IPS DF 6.9 (cell line): Measurements from ENCODE around the gene IQGAP2.

Experiments used
- DNase-seq: peaks from one replicate; pipeline ENCODE4 v3.0.0-alpha.2; 2013; ENCODE audit warnings: low read depth, low spot score
- H3K27ac ChIP-seq: one replicate; pipeline ENCODE4 v1.5.1; 2013; ENCODE audit warnings: low read length, control low read depth
- H3K27me3 ChIP-seq: 2 replicates; pipeline ENCODE4 v1.6.1; 2013; ENCODE audit warnings: mild to moderate bottlenecking, low read length; ENCODE audit not compliant: control insufficient read depth, insufficient read depth
- H3K36me3 ChIP-seq: 2 replicates; pipeline ENCODE4 v1.6.1; 2013; ENCODE audit warnings: low read length; ENCODE audit not compliant: control insufficient read depth, insufficient read depth
- H3K4me1 ChIP-seq: 2 replicates; pipeline ENCODE4 v1.6.1; 2013; ENCODE audit warnings: low read length; ENCODE audit not compliant: control insufficient read depth, insufficient read depth
- H3K4me3 ChIP-seq: 2 replicates; pipeline ENCODE4 v1.5.1; 2013; ENCODE audit warnings: mild to moderate bottlenecking, low read length
- H3K9me3 ChIP-seq: 2 replicates; pipeline ENCODE4 v1.6.1; 2013; ENCODE audit warnings: low read length, inconsistent platforms; ENCODE audit not compliant: control insufficient read depth, insufficient read depth
- WGBS: extraction: QIAGEN DNeasy Blood & Tissue Kit; methylation state at CpG from one replicate; pipeline ENCODE4 v1.1.7; 2013; ENCODE audit warnings: mixed read lengths, missing lambda C conversion rate; ENCODE audit not compliant: insufficient read length, insufficient coverage; 5-methylcytosine and 5-hydroxymethylcytosine counted together

IQGAP2 gene

DNA sequence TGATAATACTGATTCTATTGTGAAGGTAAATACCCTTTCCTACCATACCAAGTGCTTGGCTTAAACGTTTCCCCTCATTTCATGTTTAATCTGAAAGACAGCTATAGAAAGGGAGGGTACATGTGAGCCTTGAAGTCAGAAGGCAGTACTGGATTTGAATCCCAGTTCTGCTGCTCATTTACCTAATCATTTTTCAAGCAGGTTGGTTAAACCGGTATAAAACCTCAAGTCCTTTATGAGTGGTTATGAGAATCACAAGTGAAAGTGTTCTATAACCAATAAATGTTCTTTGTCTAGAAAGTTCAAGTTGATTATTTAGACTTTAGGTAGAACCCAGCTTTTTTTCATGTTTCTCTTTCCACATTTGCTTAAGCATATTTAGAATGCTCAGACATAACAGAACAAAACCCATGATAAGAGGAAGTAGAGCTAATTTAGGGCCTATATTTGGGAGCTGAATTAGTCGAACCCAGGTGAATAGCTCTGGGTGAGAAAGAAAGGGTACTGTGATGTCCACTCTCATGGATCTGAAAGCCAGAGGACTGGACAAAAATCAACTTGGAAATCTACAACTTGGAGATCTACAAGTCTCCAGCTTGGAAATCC lies 249.8 kb downstream of the IQGAP2 start:
- no peaks in the 10 kb centered on the region for H3K9me3 ChIP-seq
- no peak for DNase-seq
- H3K4me3 ChIP-seq: no peak overlapping the region
- WGBS: no CpG with 5 or more reads among the region's 3 CpGs
- H3K27me3 ChIP-seq: no peaks in the 10 kb centered on the region
- no peaks in the 10 kb centered on the region for H3K4me1 ChIP-seq
- no peak overlapping the region for H3K27ac ChIP-seq
- no peaks in the 10 kb centered on the region for H3K36me3 ChIP-seq

DNA sequence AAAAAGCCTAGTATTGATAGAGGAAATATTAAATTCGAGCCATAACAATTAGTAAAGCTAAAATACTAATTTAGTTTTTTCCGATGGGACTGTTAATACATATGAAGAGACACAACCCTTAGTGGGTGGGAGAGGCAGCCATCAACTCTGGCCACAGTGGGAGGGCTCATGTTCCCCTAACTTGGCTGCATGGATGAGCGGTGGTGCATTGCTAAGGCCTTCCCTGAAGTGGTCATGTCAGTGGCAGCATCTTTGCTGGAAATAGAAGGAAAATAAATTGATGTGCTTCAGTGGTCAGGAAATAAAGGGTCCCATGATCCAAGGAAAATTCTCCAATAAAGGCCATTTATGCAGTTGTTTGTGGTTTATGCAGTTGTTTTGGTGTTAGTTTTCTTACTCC lies 254.0 kb downstream of the IQGAP2 start:
- no peak for DNase-seq
- no peaks in the 10 kb centered on the region for H3K9me3 ChIP-seq
- H3K27me3 ChIP-seq: no peaks in the 10 kb centered on the region
- no peak overlapping the region for H3K4me3 ChIP-seq
- WGBS: no CpG with 5 or more reads among the region's 3 CpGs
- H3K27ac ChIP-seq: no peak overlapping the region
- no peaks in the 10 kb centered on the region for H3K36me3 ChIP-seq
- no peaks in the 10 kb centered on the region for H3K4me1 ChIP-seq

DNA sequence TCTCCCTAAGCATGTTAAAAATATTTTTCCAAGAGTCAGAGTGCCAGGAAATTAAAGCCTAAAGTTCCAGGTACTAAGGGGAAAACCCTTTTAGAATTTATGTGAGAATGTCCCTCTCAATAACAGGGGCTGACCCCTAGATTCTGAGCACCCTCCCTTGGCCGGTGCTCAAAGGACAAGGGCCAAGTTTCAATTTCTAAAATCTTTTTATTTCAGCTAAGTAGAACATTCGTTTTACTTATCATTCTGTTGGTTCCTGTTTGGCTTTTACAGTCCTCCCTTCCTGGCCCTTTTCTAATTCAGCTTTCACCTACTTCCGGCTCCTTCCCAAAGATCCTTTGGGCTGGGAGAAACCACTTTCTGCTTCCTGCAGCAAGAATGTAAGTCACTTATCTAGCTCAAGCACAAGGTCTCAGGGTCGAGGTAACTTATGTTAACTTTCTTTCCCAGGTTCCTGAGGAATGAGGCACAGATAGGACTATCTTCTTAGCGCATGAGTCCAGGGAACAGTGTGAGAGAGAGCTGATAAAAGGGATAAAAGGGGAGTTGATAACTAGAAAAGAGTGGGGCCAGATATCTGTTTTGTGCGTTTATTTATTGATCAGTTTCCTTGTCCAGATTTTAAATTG lies 254.7 kb downstream of the IQGAP2 start:
- H3K27me3 ChIP-seq: no peaks in the 10 kb centered on the region
- no peaks in the 10 kb centered on the region for H3K9me3 ChIP-seq
- no peak for DNase-seq
- no peaks in the 10 kb centered on the region for H3K4me1 ChIP-seq
- no peaks in the 10 kb centered on the region for H3K36me3 ChIP-seq
- no peak overlapping the region for H3K27ac ChIP-seq
- H3K4me3 ChIP-seq: no peak overlapping the region
- no CpG with 5 or more reads among the region's 6 CpGs for WGBS

GRCh38 chr5:76660360-76660759 lies 257.3 kb downstream of the IQGAP2 start:
- no peaks in the 10 kb centered on the region for H3K36me3 ChIP-seq
- no peaks in the 10 kb centered on the region for H3K27me3 ChIP-seq
- no peak for DNase-seq
- no peaks in the 10 kb centered on the region for H3K9me3 ChIP-seq
- no peak overlapping the region for H3K27ac ChIP-seq
- WGBS: no CpG with 5 or more reads among the region's 2 CpGs
- no peaks in the 10 kb centered on the region for H3K4me1 ChIP-seq
- H3K4me3 ChIP-seq: no peak overlapping the region

GRCh38 chr5:76662521-76662920 lies 259.4 kb downstream of the IQGAP2 start:
- H3K27me3 ChIP-seq: no peaks in the 10 kb centered on the region
- H3K27ac ChIP-seq: no peak overlapping the region
- no peaks in the 10 kb centered on the region for H3K36me3 ChIP-seq
- no peak for DNase-seq
- H3K4me1 ChIP-seq: no peaks in the 10 kb centered on the region
- H3K9me3 ChIP-seq: no peaks in the 10 kb centered on the region
- WGBS: 100% methylated on average over 2 of the region's 5 CpGs
- H3K4me3 ChIP-seq: no peak overlapping the region

- no peaks in the 10 kb centered on the region for H3K4me1 ChIP-seq
- no peaks in the 10 kb centered on the region for H3K27me3 ChIP-seq
- H3K4me3 ChIP-seq: no peak overlapping the region
- H3K27ac ChIP-seq: no peak overlapping the region
- no peaks in the 10 kb centered on the region for H3K9me3 ChIP-seq
- no CpG with 5 or more reads among the region's 3 CpGs for WGBS
- DNase-seq: no peak
- no peaks in the 10 kb centered on the region for H3K36me3 ChIP-seq
These were observed 260.5 kb downstream of the IQGAP2 start for GRCh38 chr5:76663573-76663972.

GRCh38 chr5:76664079-76664478 lies 261.0 kb downstream of the IQGAP2 start:
- no peak overlapping the region for H3K27ac ChIP-seq
- no peaks in the 10 kb centered on the region for H3K27me3 ChIP-seq
- no peaks in the 10 kb centered on the region for H3K36me3 ChIP-seq
- no peak overlapping the region for H3K4me3 ChIP-seq
- no peak for DNase-seq
- H3K4me1 ChIP-seq: no peaks in the 10 kb centered on the region
- no CpG with 5 or more reads among the region's 6 CpGs for WGBS
- H3K9me3 ChIP-seq: no peaks in the 10 kb centered on the region

- Histone ChIP-seq H3K9me3 (no peaks in the 10 kb centered on the region), H3K27ac (no peak overlapping the region), H3K4me1 (no peaks in the 10 kb centered on the region), H3K36me3 (no peaks in the 10 kb centered on the region), H3K4me3 (no peak overlapping the region), H3K27me3 (no peaks in the 10 kb centered on the region)
- DNase-seq: no peak
- WGBS: no CpG with 5 or more reads among the region's 2 CpGs
These were observed 264.4 kb downstream of the IQGAP2 start for GRCh38 chr5:76667495-76667894.

- Histone ChIP-seq H3K9me3 (no peaks in the 10 kb centered on the region), H3K4me1 (no peaks in the 10 kb centered on the region), H3K4me3 (no peak overlapping the region), H3K27ac (no peak overlapping the region), H3K27me3 (no peaks in the 10 kb centered on the region), H3K36me3 (no peaks in the 10 kb centered on the region)
- no CpG with 5 or more reads among the region's 5 CpGs for WGBS
- no peak for DNase-seq
These were observed 266.2 kb downstream of the IQGAP2 start for GRCh38 chr5:76669245-76669644.

DNA sequence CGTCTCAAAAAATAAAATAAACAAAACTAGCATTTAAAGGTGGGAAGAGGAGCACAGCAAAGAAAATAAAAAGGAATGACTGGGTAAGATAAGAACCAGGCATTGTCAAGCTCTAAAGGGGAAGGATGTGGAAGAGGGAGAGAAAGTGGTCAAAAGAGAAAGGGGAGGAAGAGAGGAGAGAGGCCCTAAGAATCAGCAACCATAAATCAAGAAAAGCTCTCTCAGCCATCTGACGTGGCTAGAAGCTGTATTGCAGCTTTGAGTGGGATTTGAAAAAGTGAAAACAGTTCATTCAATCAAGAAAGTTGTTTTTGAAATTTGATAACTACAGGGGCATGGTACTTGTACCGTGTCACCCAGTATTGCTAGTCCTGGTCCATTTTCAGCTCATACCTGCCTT lies 267.4 kb downstream of the IQGAP2 start:
- no peaks in the 10 kb centered on the region for H3K4me1 ChIP-seq
- DNase-seq: no peak
- peaks cover 3% of the 10 kb centered on the region; the same call in 1 of the 2 replicates for H3K36me3 ChIP-seq
- H3K27ac ChIP-seq: no peak overlapping the region
- no peak overlapping the region for H3K4me3 ChIP-seq
- WGBS: no CpG with 5 or more reads among the region's 3 CpGs
- no peaks in the 10 kb centered on the region for H3K27me3 ChIP-seq
- H3K9me3 ChIP-seq: no peaks in the 10 kb centered on the region

- no peak overlapping the region for H3K4me3 ChIP-seq
- H3K27ac ChIP-seq: no peak overlapping the region
- WGBS: 100% methylated on average over 1 of the region's 2 CpGs
- H3K9me3 ChIP-seq: no peaks in the 10 kb centered on the region
- no peaks in the 10 kb centered on the region for H3K4me1 ChIP-seq
- no peaks in the 10 kb centered on the region for H3K27me3 ChIP-seq
- DNase-seq: no peak
- H3K36me3 ChIP-seq: peaks cover 3% of the 10 kb centered on the region; the same call in 1 of the 2 replicates
These were observed 269.2 kb downstream of the IQGAP2 start for GRCh38 chr5:76672242-76672641.
